Keratinocyte (primary cell): ENCODE data around the gene UBL7.

Experiments
- CTCF ChIP-seq, 3 experiments: IDR thresholded peaks in 1 of 3; conservative IDR thresholded peaks in 1 of 3; optimal IDR thresholded peaks in 1 of 3; 2 replicates in 2 of 3; 3 replicates in 1 of 3; pipeline versions ENCODE3 to v1.5.1; 2011; ENCODE audit warnings: low read length in 3 of 3, mild to moderate bottlenecking in 3 of 3, moderate library complexity in 2 of 3, control low read depth in 1 of 3, inconsistent platforms in 1 of 3; ENCODE audit not compliant: insufficient read depth in 2 of 3; ENCODE audit errors: extremely low read depth in 1 of 3
- EZH2 ChIP-seq: IDR thresholded peaks from one replicate; pipeline ENCODE4 v1.6.1; 2012; ENCODE audit warnings: inconsistent platforms, mild to moderate bottlenecking, low read length, moderate library complexity

- no peak for TF ChIP-seq CTCF (optimal IDR thresholded peaks at IDR 0.05 in 1 of 3, IDR thresholded peaks at IDR 0.05 in 1 of 3, conservative IDR thresholded peaks at IDR 0.05 in 1 of 3; ENCODE audit: extremely low read depth in 1 of 3, insufficient read depth in 2 of 3, low read length in 3 of 3)
- TF ChIP-seq EZH2: no peak
Measured at GRCh38 chr15:74417225-74417624, 43.7 kb downstream of the UBL7 start.
